A549 (cell line): Measurements from ENCODE around the gene COL13A1. TPM values are rescaled to one million over a fixed set of nuclear protein-coding genes. Genes with fewer than 3 reads are reported as not detected.

Experiments used
- ATAC-seq, 2 experiments: fragments of 200-7000 bp in 1 of 2; fragments of >200 bp in 1 of 2; cut with Nextera tagmentation in 1 of 2; cut with Tn5 transposase in 1 of 2; 3 replicates each; pipeline versions ENCODE4 v1.8.0 to v1.9.1; 2018 to 2020; ENCODE audit warnings: mild to moderate bottlenecking in 1 of 2, moderate library complexity in 1 of 2
- CTCF ChIA-PET: fragments of 300-600 bp; sonication (Branson Sonifier 250); formaldehyde crosslinking; extraction: SDS; loops from one replicate; lab custom pipeline; 2021; ENCODE audit warnings: antibody characterized with exemption, inconsistent platforms; lab: Yijun Ruan, JAX
- POLR2A ChIA-PET: fragments of 350-600 bp; formaldehyde crosslinking; extraction: SDS; loops from one replicate; lab custom pipeline; 2021; ENCODE audit warnings: antibody characterized with exemption, inconsistent platforms; lab: Yijun Ruan, JAX
- DNase-seq, 2 experiments: peaks; one replicate each; pipeline versions ENCODE4 v3.0.0 to v3.0.0-alpha.2; 2011 to 2016; ENCODE audit warnings: low read depth in 1 of 2, low spot score in 1 of 2
- FAIRE-seq: peaks from 2 replicates; lab custom pipeline; 2011; peaks lifted over from hg19 to GRCh38; lab: Jason Lieb, UNC
- H3K27ac ChIP-seq, 2 experiments: fragments of >200 bp; sonication (Bioruptor Twin); formaldehyde crosslinking; 3 replicates each; pipeline ENCODE4 v1.5.1; 2016 to 2017
- H3K4me1 ChIP-seq: fragments of >200 bp; sonication (Bioruptor Twin); formaldehyde crosslinking; 3 replicates; pipeline ENCODE4 v1.6.1; 2016
- H3K4me2 ChIP-seq: fragments of >200 bp; sonication (Bioruptor Twin); formaldehyde crosslinking; 3 replicates; pipeline ENCODE4 v1.6.1; 2016
- H3K4me3 ChIP-seq: fragments of >200 bp; sonication (Bioruptor Twin); formaldehyde crosslinking; 3 replicates; pipeline ENCODE4 v1.5.1; 2016
- H3K9me3 ChIP-seq: fragments of >200 bp; sonication (Bioruptor Twin); formaldehyde crosslinking; 3 replicates; pipeline ENCODE4 v1.6.1; 2016
- CEBPB ChIP-seq, 2 experiments: fragments of >200 bp in 1 of 2; sonication (Bioruptor Twin) in 1 of 2; formaldehyde crosslinking in 1 of 2; IDR thresholded peaks; 2 replicates each; pipeline ENCODE4 v1.6.1; 2012 to 2016
- CHD4 ChIP-seq: fragments of 200-600 bp; sonication (generic); IDR thresholded peaks from 2 replicates; pipeline ENCODE4 v1.6.1; 2016; ENCODE audit warnings: antibody characterized with exemption, mild to moderate bottlenecking, borderline replicate concordance
- CTCF ChIP-seq: fragments of >200 bp; sonication (Bioruptor Twin); formaldehyde crosslinking; IDR thresholded peaks from 3 replicates; pipeline ENCODE4 v1.5.1; 2016
- ELK1 ChIP-seq: fragments of 150-350 bp; IDR thresholded peaks from 2 replicates; pipeline ENCODE4 v1.6.1; 2014; ENCODE audit warnings: low read depth, mild to moderate bottlenecking, low read length
- FOSL2 ChIP-seq, 2 experiments: fragments of 450-650 bp in 1 of 2; fragments of >200 bp in 1 of 2; sonication (Bioruptor Twin) in 1 of 2; formaldehyde crosslinking; IDR thresholded peaks; 2 replicates each; pipeline versions ENCODE4 v1.5.0 to v1.6.1; 2016 to 2020; ENCODE audit warnings: mild to moderate bottlenecking in 1 of 2, moderate library complexity in 1 of 2
- HES2 ChIP-seq: fragments of >200 bp; sonication (Bioruptor Twin); formaldehyde crosslinking; IDR thresholded peaks from 2 replicates; pipeline ENCODE4 v1.6.1; 2016
- HEYL ChIP-seq: fragments of 250-450 bp; sonication (Bioruptor Pico); IDR thresholded peaks from 2 replicates; pipeline ENCODE4 v1.8.0; 2021; ENCODE audit warnings: mild to moderate bottlenecking, moderate library complexity
- HOXA7 ChIP-seq: fragments of 250-450 bp; sonication (Bioruptor Pico); IDR thresholded peaks from 2 replicates; pipeline ENCODE4 v1.5.0; 2020; ENCODE audit warnings: mild to moderate bottlenecking, moderate library complexity
- JUNB ChIP-seq: fragments of >200 bp; sonication (Bioruptor Twin); formaldehyde crosslinking; IDR thresholded peaks from 2 replicates; pipeline ENCODE4 v1.6.1; 2016
- KDM5A ChIP-seq: fragments of 200-600 bp; sonication (generic); IDR thresholded peaks from 2 replicates; pipeline ENCODE4 v1.6.1; 2016; ENCODE audit warnings: antibody characterized with exemption, mild to moderate bottlenecking
- MAFK ChIP-seq: fragments of 450-650 bp; IDR thresholded peaks from 2 replicates; pipeline ENCODE4 v1.6.1; 2014; ENCODE audit not compliant: partially characterized antibody
- MAX ChIP-seq: IDR thresholded peaks from 2 replicates; pipeline ENCODE4 v1.6.1; 2012
- PHF8 ChIP-seq: fragments of 200-600 bp; sonication (generic); IDR thresholded peaks from 2 replicates; pipeline ENCODE4 v1.6.1; 2016; ENCODE audit warnings: low read depth, mild to moderate bottlenecking, antibody characterized with exemption, moderate library complexity, borderline replicate concordance
- RARB ChIP-seq: fragments of 250-450 bp; sonication (Bioruptor Pico); IDR thresholded peaks from 2 replicates; pipeline ENCODE4 v1.8.0; 2021; ENCODE audit warnings: mild to moderate bottlenecking, moderate library complexity
- RCOR1 ChIP-seq: fragments of 150-350 bp; IDR thresholded peaks from 2 replicates; pipeline ENCODE4 v1.6.1; 2014; ENCODE audit warnings: antibody characterized with exemption, low read length, low read depth
- REST ChIP-seq: fragments of 200-600 bp; sonication (generic); IDR thresholded peaks from 2 replicates; pipeline ENCODE4 v1.6.1; 2016; ENCODE audit warnings: antibody characterized with exemption, mild to moderate bottlenecking, moderate library complexity
- RFX5 ChIP-seq: fragments of 450-650 bp; IDR thresholded peaks from 2 replicates; pipeline ENCODE4 v1.7.1; 2014; ENCODE audit warnings: antibody characterized with exemption, mild to moderate bottlenecking, moderate library complexity
- TP53 ChIP-seq: fragments of 250-450 bp; sonication (Bioruptor Pico); IDR thresholded peaks from 2 replicates; pipeline ENCODE4 v1.5.0; 2021; ENCODE audit warnings: mild to moderate bottlenecking, moderate library complexity
- ZC3H11A ChIP-seq: fragments of 450-650 bp; IDR thresholded peaks from 2 replicates; pipeline ENCODE4 v1.6.1; 2014; ENCODE audit warnings: antibody characterized with exemption, mild to moderate bottlenecking
- WGBS: methylation state at CpG from one replicate; pipeline ENCODE4 v1.1.6; 2017; ENCODE audit errors: missing lambda C conversion rate; 5-methylcytosine and 5-hydroxymethylcytosine counted together
- polyA plus RNA-seq, 4 experiments: library from polyadenylated mRNA; depleted of rRNA in 3 of 4; stranded (reverse); fragments of >200 nt; fragmentation: RNase III in 1 of 4; extraction: RNeasy Plus Mini Kit Qiagen cat#74134 plus additional on column Dnase treatment in 1 of 4; gene quantifications; 2 replicates in 3 of 4; 3 replicates in 1 of 4; pipeline ENCODE4 v1.2.3, GENCODE V29; 2011 to 2017

COL13A1 gene
- polyA plus RNA-seq, 2 of the 4 experiments (the other 2 are of a cell fraction) = 0.08 to 0.27 TPM

GRCh38 chr10:69815104-69815503, 13.4 kb downstream of the COL13A1 start (continued):
- TF ChIP-seq REST (no peak), JUNB (no peak), CHD4 (no peak), PHF8 (no peak), KDM5A (no peak), RARB (CRISPR knock-in tag) (no peak)

- H3K27ac ChIP-seq = no peak overlapping the region
- TF ChIP-seq JUNB (no peak), ZC3H11A (no peak), ELK1 (no peak), MAX (no peak), CHD4 (no peak), RCOR1 (no peak), HES2 (no peak), FOSL2 (IDR thresholded peaks at IDR 0.05) (no peak), FOSL2 (CRISPR knock-in tag; IDR thresholded peaks at IDR 0.05) (no peak)
- TF ChIP-seq, all 56 proteins: peak for 0
- WGBS = 68% methylated on average over 5 of the region's 5 CpGs
- no peak for DNase-seq
- ATAC-seq = no peak
- ChIA-PET POLR2A (no interaction called here), CTCF (interaction anchor here (0.7 to 4.7 kb wide), 4 partner anchors 16 to 301 kb away, joined by 4 to 27 read pairs (median 4); no protein-coding TSS in a partner anchor)
- H3K9me3 ChIP-seq = no peaks in the 10 kb centered on the region
- H3K4me1 ChIP-seq = no peaks in the 10 kb centered on the region
- no peak overlapping the region for H3K4me2 ChIP-seq
- H3K4me3 ChIP-seq = no peak overlapping the region
- FAIRE-seq = no peak
Observed at GRCh38 chr10:69816521-69816920, 14.8 kb downstream of the COL13A1 start.

- ChIA-PET CTCF (interaction anchor here (0.7 to 4.7 kb wide), 4 partner anchors 17 to 302 kb away, joined by 4 to 27 read pairs (median 4); no protein-coding TSS in a partner anchor), POLR2A (no interaction called here)
- DNase-seq = no peak
- 70% methylated on average over 11 of the region's 11 CpGs for WGBS
- TF ChIP-seq RFX5 = no peak
- TF ChIP-seq TP53 = no peak
- no peak for TF ChIP-seq MAFK
- TF ChIP-seq CTCF = no peak
- no peak for TF ChIP-seq PHF8
- TF ChIP-seq HEYL (CRISPR knock-in tag) = no peak
- TF ChIP-seq CEBPB (IDR thresholded peaks at IDR 0.05) = no peak
- no peak for TF ChIP-seq HOXA7
- no peak overlapping the region for H3K27ac ChIP-seq
- H3K4me1 ChIP-seq = no peaks in the 10 kb centered on the region
- H3K4me2 ChIP-seq = no peak overlapping the region
- no peak for ATAC-seq
- no peaks in the 10 kb centered on the region for H3K9me3 ChIP-seq
- H3K4me3 ChIP-seq = no peak overlapping the region
- FAIRE-seq = no peak
Observed at GRCh38 chr10:69817078-69817581, 15.4 kb downstream of the COL13A1 start.
